K562 (cell line): Measurements from ENCODE around the gene HS3ST3A1. TPM values are rescaled to one million over a fixed set of nuclear protein-coding genes. Genes with fewer than 3 reads are reported as not detected.

ENCODE experiments used
- CC2D1A ChIP-seq: fragments of 450-650 bp; IDR thresholded peaks from 2 replicates; pipeline ENCODE4 v1.6.1; 2017; ENCODE audit warnings: mild to moderate bottlenecking
- CHD4 ChIP-seq: fragments of 200-600 bp; sonication (generic); IDR thresholded peaks from 3 replicates; pipeline ENCODE4 v1.6.1; 2012; ENCODE audit warnings: low read depth, mild to moderate bottlenecking, mixed read lengths, low read length, inconsistent platforms; ENCODE audit not compliant: insufficient read depth, insufficient replicate concordance, poor library complexity, severe bottlenecking
- DNMT1 ChIP-seq: fragments of 450-650 bp; IDR thresholded peaks from 2 replicates; pipeline ENCODE4 v1.6.1; 2016; ENCODE audit warnings: antibody characterized with exemption, mild to moderate bottlenecking
- EP300 ChIP-seq: IDR thresholded peaks from 2 replicates; pipeline ENCODE4 v1.6.1; 2012; ENCODE audit warnings: low read length, improper control_type of control experiment
- HDAC2 ChIP-seq: fragments of 450-650 bp; IDR thresholded peaks from 2 replicates; pipeline ENCODE4 v1.6.1; 2016; ENCODE audit warnings: mild to moderate bottlenecking
- HDAC6 ChIP-seq: IDR thresholded peaks from 2 replicates; pipeline ENCODE4 v1.6.1; 2012; ENCODE audit warnings: low read depth, mild to moderate bottlenecking, control low read depth, inconsistent platforms, low read length, moderate library complexity
- HNRNPL ChIP-seq: fragments of 200-400 bp; formaldehyde crosslinking; IDR thresholded peaks from 2 replicates; pipeline ENCODE4 v1.6.1; 2017; ENCODE audit warnings: low read depth, mild to moderate bottlenecking, low read length
- NFE2L1 ChIP-seq: fragments of 450-650 bp; IDR thresholded peaks from 2 replicates; pipeline ENCODE4 v1.6.1; 2016; ENCODE audit warnings: missing genetic modification characterization, low read depth, mild to moderate bottlenecking, missing compliant biosample characterization, moderate library complexity, borderline replicate concordance
- PHF21A ChIP-seq: fragments of 450-650 bp; IDR thresholded peaks from 2 replicates; pipeline ENCODE4 v1.6.1; 2017; ENCODE audit warnings: low read depth, borderline replicate concordance
- POLR2G ChIP-seq: fragments of 200-400 bp; formaldehyde crosslinking; IDR thresholded peaks from 2 replicates; pipeline ENCODE4 v1.6.1; 2017; ENCODE audit warnings: low read depth, mild to moderate bottlenecking, antibody characterized with exemption, low read length, moderate library complexity
- SMAD4 ChIP-seq: fragments of 250-450 bp; sonication (Bioruptor Pico); conservative IDR thresholded peaks from 2 replicates; pipeline ENCODE4 v1.8.0; 2021; ENCODE audit warnings: inconsistent platforms, mild to moderate bottlenecking, moderate library complexity
- TBL1XR1 ChIP-seq, 2 experiments: IDR thresholded peaks; 2 replicates each; pipeline ENCODE4 v1.6.1; 2012; ENCODE audit warnings: improper control_type of control experiment in 2 of 2, low read length in 2 of 2, mild to moderate bottlenecking in 1 of 2
- TCF3 ChIP-seq: sonication (generic); formaldehyde crosslinking; IDR thresholded peaks from 2 replicates; pipeline ENCODE4 v1.4.0; 2020; ENCODE audit warnings: mild to moderate bottlenecking, missing genetic modification reagents
- TRIM28 ChIP-seq: fragments of 450-650 bp; IDR thresholded peaks from 2 replicates; pipeline ENCODE4 v1.6.1; 2017
- ZBED1 ChIP-seq: IDR thresholded peaks from 2 replicates; pipeline ENCODE4 v1.6.1; 2014
- ZNF121 ChIP-seq: sonication (generic); formaldehyde crosslinking; conservative IDR thresholded peaks from 2 replicates; pipeline ENCODE4 v1.8.0; 2022; ENCODE audit warnings: missing genetic modification reagents
- ZNF212 ChIP-seq: fragments of 450-650 bp; formaldehyde crosslinking; IDR thresholded peaks from 2 replicates; pipeline ENCODE4 v1.4.0; 2020; ENCODE audit warnings: mild to moderate bottlenecking
- polyA plus RNA-seq, 8 experiments: library from polyadenylated mRNA; depleted of rRNA in 4 of 8; stranded (reverse) in 5 of 8; unstranded in 3 of 8; fragments of >200 nt; fragmentation: Nextera tagmentation in 2 of 8; fragmentation: Illumina TruSeq in 1 of 8; extraction: Ambion mirVana in 2 of 8; extraction: Trizol in 1 of 8; gene quantifications; 2 replicates each; pipeline versions ENCODE4 v1.2.1 to v1.2.3, GENCODE V29; 2011 to 2014; ENCODE audit warnings: inconsistent platforms in 1 of 8, missing spikeins in 1 of 8
- total RNA-seq, 7 experiments: library from RNA; depleted of rRNA in 6 of 7; stranded (reverse); fragments of >200 nt in 6 of 7; fragmentation: Illumina TruSeq in 2 of 7; extraction: Trizol in 2 of 7; gene quantifications; 2 replicates each; pipeline versions ENCODE4 v1.2.1 to v1.2.3, GENCODE V29; 2011 to 2021; ENCODE audit warnings: low replicate concordance in 1 of 7
- TF ChIP-seq, protein P1 (sequence below): fragments of 450-650 bp; formaldehyde crosslinking; conservative IDR thresholded peaks from 2 replicates; pipeline ENCODE4 v1.4.0; 2022; ENCODE audit warnings: mild to moderate bottlenecking, missing genetic modification characterization
- TF ChIP-seq, protein P2 (sequence below): fragments of 250-450 bp; sonication (Bioruptor Pico); IDR thresholded peaks from 2 replicates; pipeline ENCODE4 v1.5.1; 2021; ENCODE audit warnings: mild to moderate bottlenecking
- TF ChIP-seq, protein P3 (sequence below): fragments of 250-450 bp; sonication (Bioruptor Pico); IDR thresholded peaks from 2 replicates; pipeline ENCODE4 v1.8.0; 2021; ENCODE audit warnings: moderate library complexity, mild to moderate bottlenecking, inconsistent platforms
- TF ChIP-seq, protein P4 (sequence below): sonication (generic); formaldehyde crosslinking; IDR thresholded peaks from 2 replicates; pipeline ENCODE4 v1.8.0; 2022; ENCODE audit warnings: mild to moderate bottlenecking, missing genetic modification reagents
- TF ChIP-seq, protein P5 (sequence below): fragments of 250-450 bp; sonication (Bioruptor Pico); IDR thresholded peaks from 2 replicates; pipeline ENCODE4 v1.5.0; 2021; ENCODE audit warnings: mild to moderate bottlenecking, moderate library complexity

The HS3ST3A1 gene
- total and polyA plus RNA-seq, 9 of the 15 experiments (the other 6 are each of a cell fraction or from before 2014, with no cell fraction given): 0.25 to 14.8 (median 2.3) TPM

DNA sequence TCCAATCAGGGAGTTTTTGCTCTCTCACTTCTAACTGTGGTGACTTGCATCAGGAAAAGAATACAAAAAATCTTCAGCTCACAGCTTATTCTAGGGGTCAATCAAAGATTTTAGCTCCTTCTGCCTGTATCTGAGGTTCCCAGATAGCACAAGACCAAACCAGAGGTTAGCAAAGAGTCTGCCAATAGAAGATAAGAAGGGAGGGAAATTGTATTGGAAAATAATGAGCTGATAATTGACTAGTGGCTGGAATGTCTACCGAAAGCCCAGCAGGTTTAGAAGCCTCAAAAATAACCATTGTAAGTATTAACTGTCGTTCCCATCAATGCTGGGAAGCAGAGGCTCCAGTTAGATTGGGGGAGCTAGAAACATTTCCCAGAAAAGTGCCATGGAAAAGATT is 26.3 kb downstream of the HS3ST3A1 start (continued):
- TF ChIP-seq NFE2L1 (tag): no peak
- TF ChIP-seq, protein P1, sequence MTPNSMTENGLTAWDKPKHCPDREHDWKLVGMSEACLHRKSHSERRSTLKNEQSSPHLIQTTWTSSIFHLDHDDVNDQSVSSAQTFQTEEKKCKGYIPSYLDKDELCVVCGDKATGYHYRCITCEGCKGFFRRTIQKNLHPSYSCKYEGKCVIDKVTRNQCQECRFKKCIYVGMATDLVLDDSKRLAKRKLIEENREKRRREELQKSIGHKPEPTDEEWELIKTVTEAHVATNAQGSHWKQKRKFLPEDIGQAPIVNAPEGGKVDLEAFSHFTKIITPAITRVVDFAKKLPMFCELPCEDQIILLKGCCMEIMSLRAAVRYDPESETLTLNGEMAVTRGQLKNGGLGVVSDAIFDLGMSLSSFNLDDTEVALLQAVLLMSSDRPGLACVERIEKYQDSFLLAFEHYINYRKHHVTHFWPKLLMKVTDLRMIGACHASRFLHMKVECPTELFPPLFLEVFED (CRISPR knock-in tag): no peak
- no peak for TF ChIP-seq CHD4
- TF ChIP-seq, protein P2, sequence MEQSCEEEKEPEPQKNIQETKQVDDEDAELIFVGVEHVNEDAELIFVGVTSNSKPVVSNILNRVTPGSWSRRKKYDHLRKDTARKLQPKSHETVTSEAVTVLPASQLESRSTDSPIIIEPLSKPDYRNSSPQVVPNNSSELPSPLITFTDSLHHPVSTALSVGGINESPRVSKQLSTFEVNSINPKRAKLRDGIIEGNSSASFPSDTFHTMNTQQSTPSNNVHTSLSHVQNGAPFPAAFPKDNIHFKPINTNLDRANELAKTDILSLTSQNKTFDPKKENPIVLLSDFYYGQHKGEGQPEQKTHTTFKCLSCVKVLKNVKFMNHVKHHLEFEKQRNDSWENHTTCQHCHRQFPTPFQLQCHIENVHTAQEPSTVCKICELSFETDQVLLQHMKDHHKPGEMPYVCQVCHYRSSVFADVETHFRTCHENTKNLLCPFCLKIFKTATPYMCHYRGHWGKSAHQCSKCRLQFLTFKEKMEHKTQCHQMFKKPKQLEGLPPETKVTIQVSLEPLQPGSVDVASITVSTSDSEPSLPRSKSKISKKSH (CRISPR knock-in tag): no peak
- TF ChIP-seq HDAC6: no peak
- 0 out of 4 replicates have a peak, but pooled peaks of 1 of the 2 experiments have one; percentile 26 for TF ChIP-seq TBL1XR1 (IDR thresholded peaks at IDR 0.05; ENCODE audit: low read length in 2 of 2)
- no peak for TF ChIP-seq SMAD4 (CRISPR knock-in tag)
- no peak for TF ChIP-seq POLR2G
- TF ChIP-seq TCF3 (CRISPR knock-in tag): peak; percentile 73
- no peak for TF ChIP-seq DNMT1
- TF ChIP-seq ZBED1: no peak
- no peak for TF ChIP-seq CC2D1A
- no peak for TF ChIP-seq TRIM28
- TF ChIP-seq, protein P3, sequence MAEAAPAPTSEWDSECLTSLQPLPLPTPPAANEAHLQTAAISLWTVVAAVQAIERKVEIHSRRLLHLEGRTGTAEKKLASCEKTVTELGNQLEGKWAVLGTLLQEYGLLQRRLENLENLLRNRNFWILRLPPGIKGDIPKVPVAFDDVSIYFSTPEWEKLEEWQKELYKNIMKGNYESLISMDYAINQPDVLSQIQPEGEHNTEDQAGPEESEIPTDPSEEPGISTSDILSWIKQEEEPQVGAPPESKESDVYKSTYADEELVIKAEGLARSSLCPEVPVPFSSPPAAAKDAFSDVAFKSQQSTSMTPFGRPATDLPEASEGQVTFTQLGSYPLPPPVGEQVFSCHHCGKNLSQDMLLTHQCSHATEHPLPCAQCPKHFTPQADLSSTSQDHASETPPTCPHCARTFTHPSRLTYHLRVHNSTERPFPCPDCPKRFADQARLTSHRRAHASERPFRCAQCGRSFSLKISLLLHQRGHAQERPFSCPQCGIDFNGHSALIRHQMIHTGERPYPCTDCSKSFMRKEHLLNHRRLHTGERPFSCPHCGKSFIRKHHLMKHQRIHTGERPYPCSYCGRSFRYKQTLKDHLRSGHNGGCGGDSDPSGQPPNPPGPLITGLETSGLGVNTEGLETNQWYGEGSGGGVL (CRISPR knock-in tag): no peak
- TF ChIP-seq ZNF212 (CRISPR knock-in tag): no peak
- TF ChIP-seq, protein P4, sequence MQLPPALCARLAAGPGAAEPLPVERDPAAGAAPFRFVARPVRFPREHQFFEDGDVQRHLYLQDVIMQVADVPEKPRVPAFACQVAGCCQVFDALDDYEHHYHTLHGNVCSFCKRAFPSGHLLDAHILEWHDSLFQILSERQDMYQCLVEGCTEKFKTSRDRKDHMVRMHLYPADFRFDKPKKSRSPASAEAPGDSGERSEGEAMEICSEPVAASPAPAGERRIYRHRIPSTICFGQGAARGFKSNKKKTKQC (CRISPR knock-in tag): no peak
- TF ChIP-seq EP300: peak; percentile 28; the same call in 1 of the 2 replicates
- TF ChIP-seq ZNF121 (CRISPR knock-in tag): no peak
- TF ChIP-seq, protein P5, sequence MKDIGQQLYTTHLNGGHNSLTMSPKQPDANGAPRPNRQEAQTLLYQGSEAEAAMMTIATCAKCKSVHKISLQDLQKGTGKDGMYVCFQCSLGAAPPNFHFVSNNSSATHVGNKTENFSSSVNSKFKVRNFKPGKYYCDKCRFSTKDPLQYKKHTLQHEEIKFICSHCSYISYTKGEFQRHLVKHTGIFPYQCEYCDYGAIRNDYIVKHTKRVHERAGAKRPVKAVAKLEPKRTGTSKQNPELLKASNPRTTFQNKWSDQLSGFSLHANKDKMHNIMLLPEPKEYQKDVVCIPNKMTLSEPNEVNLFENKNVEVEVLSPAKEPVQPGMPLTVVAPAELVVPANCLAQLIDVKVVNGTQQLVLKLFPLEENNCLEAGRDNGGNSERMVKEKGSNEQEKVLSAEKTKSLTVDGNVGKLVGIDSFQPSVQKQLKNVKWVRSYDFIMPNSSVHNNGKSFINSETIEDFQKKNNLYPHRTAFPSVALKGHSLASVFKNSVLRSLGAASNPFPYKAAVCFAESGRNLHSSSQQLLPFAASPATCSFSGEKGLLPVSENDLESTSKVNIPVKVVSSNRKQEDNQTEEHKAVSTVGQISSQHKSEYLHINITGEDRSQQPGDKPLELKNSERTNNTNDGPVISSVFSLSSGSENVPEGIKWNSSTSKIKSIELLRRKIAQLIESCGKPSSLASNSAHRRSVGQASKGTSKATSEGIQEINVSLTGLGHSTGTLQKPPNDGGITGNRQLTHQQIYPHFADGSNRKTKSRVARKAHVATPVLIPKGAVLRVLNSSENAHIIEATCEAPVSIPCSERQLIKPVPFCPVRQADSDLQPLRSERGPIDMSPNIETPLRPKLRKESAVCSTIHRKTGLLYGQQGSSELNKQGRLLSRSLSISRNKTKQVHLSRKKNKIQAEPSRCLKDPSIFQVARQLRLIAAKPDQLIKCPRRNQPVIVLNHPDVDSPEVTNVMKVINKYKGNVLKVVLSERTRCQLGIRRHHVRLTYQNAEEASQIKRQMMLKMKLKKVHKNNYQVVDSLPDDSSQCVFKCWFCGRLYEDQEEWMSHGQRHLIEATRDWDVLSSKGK (CRISPR knock-in tag): no peak
- 0 out of 2 replicates have a peak, but pooled peaks have one; percentile 52 for TF ChIP-seq PHF21A
- TF ChIP-seq HDAC2: peak; percentile 60; the same call in 1 of the 2 replicates
- TF ChIP-seq HNRNPL: no peak
